HEK293T (cell line): ENCODE results near the gene CYP19A1.

Experiments used
- ARNT ChIP-seq: fragments of 450-650 bp; IDR thresholded peaks from 2 replicates; pipeline ENCODE4 v1.6.1; 2017; ENCODE audit warnings: mild to moderate bottlenecking
- BHLHE40 ChIP-seq: fragments of 450-650 bp; IDR thresholded peaks from 2 replicates; pipeline ENCODE4 v1.6.1; 2016; ENCODE audit warnings: mild to moderate bottlenecking, moderate library complexity, borderline replicate concordance
- ELF4 ChIP-seq: fragments of 450-650 bp; IDR thresholded peaks from 2 replicates; pipeline ENCODE4 v1.6.1; 2017; ENCODE audit warnings: antibody characterized with exemption
- FOXA1 ChIP-seq: fragments of 450-650 bp; IDR thresholded peaks from 2 replicates; pipeline ENCODE4 v1.6.1; 2016; ENCODE audit warnings: mild to moderate bottlenecking
- FOXK2 ChIP-seq: fragments of 450-650 bp; IDR thresholded peaks from 2 replicates; pipeline ENCODE4 v1.6.1; 2016; ENCODE audit warnings: mild to moderate bottlenecking
- FOXM1 ChIP-seq: fragments of 450-650 bp; IDR thresholded peaks from 2 replicates; pipeline ENCODE4 v1.6.1; 2017; ENCODE audit warnings: mild to moderate bottlenecking, borderline replicate concordance
- HDGF ChIP-seq: fragments of 450-650 bp; IDR thresholded peaks from 2 replicates; pipeline ENCODE4 v1.6.1; 2017; ENCODE audit warnings: antibody characterized with exemption, borderline replicate concordance
- L3MBTL2 ChIP-seq: fragments of 450-650 bp; conservative IDR thresholded peaks from 2 replicates; pipeline ENCODE4 v1.6.1; 2016; ENCODE audit warnings: mild to moderate bottlenecking
- LEF1 ChIP-seq: fragments of 450-650 bp; IDR thresholded peaks from 2 replicates; pipeline ENCODE4 v1.6.1; 2017; ENCODE audit warnings: mild to moderate bottlenecking, borderline replicate concordance
- NFRKB ChIP-seq: fragments of 450-650 bp; IDR thresholded peaks from 2 replicates; pipeline ENCODE4 v1.6.1; 2016; ENCODE audit warnings: mild to moderate bottlenecking, moderate library complexity
- SP1 ChIP-seq: fragments of 450-650 bp; IDR thresholded peaks from 2 replicates; pipeline ENCODE4 v1.6.1; 2017
- TARDBP ChIP-seq: fragments of 450-650 bp; IDR thresholded peaks from 2 replicates; pipeline ENCODE4 v1.6.1; 2016
- ZNF384 ChIP-seq: fragments of 450-650 bp; IDR thresholded peaks from 2 replicates; pipeline ENCODE4 v1.6.1; 2016
- TF ChIP-seq, protein P1 (sequence below): fragments of 450-650 bp; IDR thresholded peaks from 2 replicates; pipeline ENCODE4 v1.6.1; 2016

DNA sequence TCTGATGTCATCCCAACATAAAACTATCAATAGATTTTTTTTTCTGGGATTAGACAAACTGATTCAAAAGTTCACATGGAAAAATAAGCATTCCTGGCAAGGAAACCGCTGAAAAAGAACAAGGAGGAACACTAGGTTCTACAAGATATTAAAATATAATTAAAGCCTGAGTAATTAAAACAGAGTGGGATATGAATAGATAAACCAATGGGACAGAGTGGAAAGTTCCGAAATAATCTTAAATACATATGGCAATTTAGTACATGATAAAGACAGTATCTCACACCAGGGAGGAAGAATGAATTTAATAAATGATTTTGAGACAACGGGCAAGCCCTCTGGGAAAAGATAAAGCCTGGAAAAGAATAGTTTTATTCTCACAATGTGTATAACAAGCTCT, 7.7 kb upstream of the CYP19A1 start:
- no peak for TF ChIP-seq FOXK2
- TF ChIP-seq, protein P1, sequence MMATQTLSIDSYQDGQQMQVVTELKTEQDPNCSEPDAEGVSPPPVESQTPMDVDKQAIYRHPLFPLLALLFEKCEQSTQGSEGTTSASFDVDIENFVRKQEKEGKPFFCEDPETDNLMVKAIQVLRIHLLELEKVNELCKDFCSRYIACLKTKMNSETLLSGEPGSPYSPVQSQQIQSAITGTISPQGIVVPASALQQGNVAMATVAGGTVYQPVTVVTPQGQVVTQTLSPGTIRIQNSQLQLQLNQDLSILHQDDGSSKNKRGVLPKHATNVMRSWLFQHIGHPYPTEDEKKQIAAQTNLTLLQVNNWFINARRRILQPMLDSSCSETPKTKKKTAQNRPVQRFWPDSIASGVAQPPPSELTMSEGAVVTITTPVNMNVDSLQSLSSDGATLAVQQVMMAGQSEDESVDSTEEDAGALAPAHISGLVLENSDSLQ = no peak
- TF ChIP-seq FOXM1 = no peak
- TF ChIP-seq FOXA1 = no peak
- TF ChIP-seq ARNT = no peak
- TF ChIP-seq NFRKB = no peak
- no peak for TF ChIP-seq L3MBTL2
- TF ChIP-seq SP1 = no peak
- TF ChIP-seq TARDBP = no peak
- no peak for TF ChIP-seq BHLHE40
- TF ChIP-seq ELF4 = no peak
- no peak for TF ChIP-seq HDGF
- no peak for TF ChIP-seq ZNF384
- TF ChIP-seq LEF1 = no peak
